ENCODE measurements around the gene RAB42. TPM values are rescaled to one million over a fixed set of nuclear protein-coding genes. Genes with fewer than 3 reads are reported as not detected.
A peak's percentile ranks its signal among the peaks of the same experiment; 100 is the strongest.

Gene RAB42, protein sequence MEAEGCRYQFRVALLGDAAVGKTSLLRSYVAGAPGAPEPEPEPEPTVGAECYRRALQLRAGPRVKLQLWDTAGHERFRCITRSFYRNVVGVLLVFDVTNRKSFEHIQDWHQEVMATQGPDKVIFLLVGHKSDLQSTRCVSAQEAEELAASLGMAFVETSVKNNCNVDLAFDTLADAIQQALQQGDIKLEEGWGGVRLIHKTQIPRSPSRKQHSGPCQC
- not detected in 2 replicates for total RNA-seq (2022)
- not detected for Bru-seq, nascent RNA
- percentile 28 among the genes with signal in this experiment for BruChase-seq, experiment 1, labeled RNA remaining after a 6-hour chase
- BruChase-seq, experiment 2, labeled RNA remaining after a 2-hour chase = percentile 9 among the genes with signal in this experiment
- long read RNA-seq = 0 reads

GRCh38 chr1:28591708-28592320 lies at the start of gene RAB42:
RAB42 (plus strand) TSS chr1:28592265; CDS start chr1:28592512, 247 bp downstream.
- CTCF ChIA-PET = no interaction called here
- BruUV-seq (replicated peaks) = no TSS peak
- no peak within 1 kb of the TSS for H3K27ac Mint-ChIP-seq (ENCODE audit: low read depth, unreplicated experiment)

GRCh38 chr1:28545246-28545628 lies 46.8 kb upstream of the RAB42 start:
- Mint-ChIP-seq H3K27ac (ENCODE audit: low read depth, unreplicated experiment) (no peak overlapping the region), H3K27me3 (ENCODE audit: insufficient read depth, unreplicated experiment) (no peaks in the 10 kb centered on the region), H3K36me3 (ENCODE audit: insufficient read depth, unreplicated experiment) (no peaks in the 10 kb centered on the region), H3K4me1 (ENCODE audit: insufficient read depth, unreplicated experiment) (no peaks in the 10 kb centered on the region), H3K9me3 (ENCODE audit: unreplicated experiment) (no peaks in the 10 kb centered on the region), H3K4me3 (ENCODE audit: unreplicated experiment) (no peak overlapping the region)
- intact Hi-C loops (cut with micrococcal nuclease) = no loop called here
- TF ChIP-seq, protein P1, sequence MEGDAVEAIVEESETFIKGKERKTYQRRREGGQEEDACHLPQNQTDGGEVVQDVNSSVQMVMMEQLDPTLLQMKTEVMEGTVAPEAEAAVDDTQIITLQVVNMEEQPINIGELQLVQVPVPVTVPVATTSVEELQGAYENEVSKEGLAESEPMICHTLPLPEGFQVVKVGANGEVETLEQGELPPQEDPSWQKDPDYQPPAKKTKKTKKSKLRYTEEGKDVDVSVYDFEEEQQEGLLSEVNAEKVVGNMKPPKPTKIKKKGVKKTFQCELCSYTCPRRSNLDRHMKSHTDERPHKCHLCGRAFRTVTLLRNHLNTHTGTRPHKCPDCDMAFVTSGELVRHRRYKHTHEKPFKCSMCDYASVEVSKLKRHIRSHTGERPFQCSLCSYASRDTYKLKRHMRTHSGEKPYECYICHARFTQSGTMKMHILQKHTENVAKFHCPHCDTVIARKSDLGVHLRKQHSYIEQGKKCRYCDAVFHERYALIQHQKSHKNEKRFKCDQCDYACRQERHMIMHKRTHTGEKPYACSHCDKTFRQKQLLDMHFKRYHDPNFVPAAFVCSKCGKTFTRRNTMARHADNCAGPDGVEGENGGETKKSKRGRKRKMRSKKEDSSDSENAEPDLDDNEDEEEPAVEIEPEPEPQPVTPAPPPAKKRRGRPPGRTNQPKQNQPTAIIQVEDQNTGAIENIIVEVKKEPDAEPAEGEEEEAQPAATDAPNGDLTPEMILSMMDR (IDR thresholded peaks at IDR 0.05; ENCODE audit: unreplicated experiment) = no peak
- ChIA-PET POLR2A (interaction anchor here (1.5 kb wide), 1 partner anchor 36 kb away, joined by 7 read pairs; no protein-coding TSS in a partner anchor), CTCF (no interaction called here)
- BruUV-seq (replicated peaks) = no TSS peak
- DNase-seq (ENCODE audit: unreplicated experiment) = no peak

More at GRCh38 chr1:28591708-28592320, at the start of gene RAB42:
- Mint-ChIP-seq H3K9me3 (ENCODE audit: unreplicated experiment) (no peaks in the 10 kb centered on the region), H3K36me3 (ENCODE audit: insufficient read depth, unreplicated experiment) (no peaks in the 10 kb centered on the region), H3K4me1 (ENCODE audit: insufficient read depth, unreplicated experiment) (peaks cover 12% of the 10 kb centered on the region), H3K4me3 (ENCODE audit: unreplicated experiment) (no peak within 1 kb of the TSS), H3K27me3 (ENCODE audit: insufficient read depth, unreplicated experiment) (no peaks in the 10 kb centered on the region)
- intact Hi-C loops (cut with micrococcal nuclease) = no loop called here
- POLR2A ChIA-PET = no interaction called here
- TF ChIP-seq, protein P1 (IDR thresholded peaks at IDR 0.05; ENCODE audit: unreplicated experiment) = no peak
- DNase-seq (ENCODE audit: unreplicated experiment) = no peak

GRCh38 chr1:28548318-28548717 lies 43.7 kb upstream of the RAB42 start:
- ChIA-PET POLR2A (interaction anchor here (6.4 kb wide), 1 partner anchor 33 kb away, joined by 107 read pairs; no protein-coding TSS in a partner anchor), CTCF (no interaction called here)
- H3K9me3 Mint-ChIP-seq (ENCODE audit: unreplicated experiment) = no peaks in the 10 kb centered on the region
- DNase-seq (ENCODE audit: unreplicated experiment) = peak; percentile 23
- intact Hi-C loops (cut with micrococcal nuclease) = no loop called here
- no peaks in the 10 kb centered on the region for H3K27me3 Mint-ChIP-seq (ENCODE audit: insufficient read depth, unreplicated experiment)
- no TSS peak for BruUV-seq (replicated peaks)
- TF ChIP-seq, protein P1 (IDR thresholded peaks at IDR 0.05; ENCODE audit: unreplicated experiment) = no peak
- no peak overlapping the region for H3K27ac Mint-ChIP-seq (ENCODE audit: low read depth, unreplicated experiment)
- H3K36me3 Mint-ChIP-seq (ENCODE audit: insufficient read depth, unreplicated experiment) = peaks cover 12% of the 10 kb centered on the region
- no peaks in the 10 kb centered on the region for H3K4me1 Mint-ChIP-seq (ENCODE audit: insufficient read depth, unreplicated experiment)
- H3K4me3 Mint-ChIP-seq (ENCODE audit: unreplicated experiment) = no peak overlapping the region

GRCh38 chr1:28551381-28551780 lies 40.7 kb upstream of the RAB42 start:
- ChIA-PET CTCF (interaction anchor here (0.5 to 0.7 kb wide), 3 partner anchors 22 to 45 kb away, joined by 4 read pairs; no protein-coding TSS in a partner anchor), POLR2A (interaction anchor here (0.7 to 6.4 kb wide), 6 partner anchors 9 to 43 kb away, joined by 3 to 107 read pairs (median 6); partner anchors contain the start of gene RCC1)
- no peak for DNase-seq (ENCODE audit: unreplicated experiment)
- Mint-ChIP-seq H3K27ac (ENCODE audit: low read depth, unreplicated experiment) (no peak overlapping the region), H3K27me3 (ENCODE audit: insufficient read depth, unreplicated experiment) (no peaks in the 10 kb centered on the region), H3K36me3 (ENCODE audit: insufficient read depth, unreplicated experiment) (peaks cover 38% of the 10 kb centered on the region), H3K9me3 (ENCODE audit: unreplicated experiment) (no peaks in the 10 kb centered on the region), H3K4me1 (ENCODE audit: insufficient read depth, unreplicated experiment) (no peaks in the 10 kb centered on the region), H3K4me3 (ENCODE audit: unreplicated experiment) (no peak overlapping the region)
- TF ChIP-seq, protein P1 (IDR thresholded peaks at IDR 0.05; ENCODE audit: unreplicated experiment) = no peak
- BruUV-seq (replicated peaks) = no TSS peak
- intact Hi-C loops (cut with micrococcal nuclease) = no loop called here
